A549 (cell line): Measurements from ENCODE around the gene CCDC134.

Experiments used
- CEBPB ChIP-seq, 2 experiments: fragments of >200 bp in 1 of 2; sonication (Bioruptor Twin) in 1 of 2; formaldehyde crosslinking in 1 of 2; IDR thresholded peaks; 2 replicates each; pipeline ENCODE4 v1.6.1; 2012 to 2016
- ZC3H11A ChIP-seq: fragments of 450-650 bp; IDR thresholded peaks from 2 replicates; pipeline ENCODE4 v1.6.1; 2014; ENCODE audit warnings: antibody characterized with exemption, mild to moderate bottlenecking
- ZNF302 ChIP-seq: fragments of 250-450 bp; sonication (Bioruptor Pico); IDR thresholded peaks from 2 replicates; pipeline ENCODE4 v1.9.0; 2021; ENCODE audit warnings: inconsistent platforms, mild to moderate bottlenecking, moderate library complexity

DNA sequence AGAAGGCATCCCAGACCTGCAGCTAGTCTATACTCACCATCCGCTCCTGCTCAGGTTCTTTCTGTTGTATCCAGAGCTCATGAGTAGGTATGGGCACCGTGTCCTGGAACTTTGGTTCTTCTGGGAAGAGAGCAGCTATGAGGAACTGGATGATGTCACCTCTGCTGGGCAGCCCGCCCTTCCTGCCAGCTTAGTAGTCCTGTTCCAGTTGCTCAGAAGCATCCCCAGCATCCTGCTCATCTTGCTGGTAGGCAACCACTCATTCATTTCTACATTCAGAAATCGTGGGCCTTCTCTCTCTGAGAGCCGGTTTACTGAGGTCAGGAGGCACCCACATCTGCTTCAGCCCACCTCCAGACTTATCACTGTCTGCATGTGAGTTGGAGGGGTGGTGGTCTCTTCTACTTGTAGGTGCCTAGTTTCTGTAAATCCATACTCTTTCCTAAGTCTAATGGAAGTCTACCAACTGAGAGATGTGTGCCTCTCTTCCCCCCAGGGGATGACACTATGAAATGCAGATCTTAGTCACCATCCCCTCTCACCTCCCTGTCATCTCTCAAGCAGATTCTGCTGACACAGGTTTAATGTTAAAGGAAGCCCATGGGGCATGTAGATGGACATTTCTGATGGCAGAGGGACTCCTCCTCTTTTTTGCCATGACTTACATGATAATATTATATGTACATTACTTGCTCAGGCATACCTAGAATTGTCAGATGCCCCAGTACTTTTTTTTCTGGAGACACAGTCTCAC is 29.6 kb upstream of the CCDC134 start:
- TF ChIP-seq ZC3H11A (no peak), ZNF302 (CRISPR knock-in tag) (no peak), CEBPB (IDR thresholded peaks at IDR 0.05) (no peak)
